Stimulated activated CD4-positive, alpha-beta T cell treated with anti-CD3 and anti-CD28 coated beads, Interleukin-12 subunit alpha, Interleukin-12 subunit beta, amount 100 ng/mL, for 24 hours (primary cell): ENCODE results near the gene ARG2.

Experiments used
- DNase-seq, 2 experiments: peaks; one replicate each; pipeline ENCODE4 v3.0.0-alpha.2; 2020; ENCODE audit warnings: low read depth in 2 of 2

ARG2 gene

DNA sequence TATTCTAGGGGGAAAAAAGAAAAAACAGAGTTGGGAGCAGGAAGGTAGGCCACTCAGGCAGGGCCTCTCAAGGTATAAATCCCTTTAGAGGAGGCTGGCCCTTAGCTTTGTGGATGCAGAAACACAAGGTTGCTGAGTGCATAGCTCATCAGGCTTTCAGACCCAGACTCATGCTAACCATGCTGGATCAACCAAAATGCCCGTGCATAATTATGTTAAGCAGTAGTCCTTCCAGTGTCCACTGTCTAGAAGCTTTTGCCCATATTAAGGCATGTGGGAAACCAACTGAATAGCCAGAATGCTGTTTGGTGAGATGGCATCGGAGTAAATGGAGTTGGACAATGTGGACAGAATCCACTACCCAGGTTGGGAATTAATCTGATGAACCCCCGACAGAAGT lies 18.9 kb downstream of the ARG2 start:
- DNase-seq, result no peak

DNA sequence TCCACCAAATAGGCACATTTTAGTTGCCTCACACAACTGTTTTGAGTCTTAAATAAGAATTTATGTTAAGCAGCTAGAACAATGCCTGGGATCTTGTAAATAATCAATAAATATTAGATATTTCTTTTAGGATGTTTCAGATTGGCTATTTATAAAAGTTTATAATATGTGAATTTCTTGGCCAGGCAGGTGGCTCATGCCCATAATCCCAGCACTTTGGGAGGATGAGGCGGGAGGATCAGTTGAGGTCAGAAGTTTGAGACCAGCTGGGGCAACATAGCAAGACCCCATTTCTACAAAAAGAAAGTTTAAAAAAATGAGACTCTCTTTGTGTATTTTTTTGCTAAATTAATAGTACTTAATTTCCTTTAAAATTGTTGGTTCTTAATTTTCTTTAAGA lies 21.8 kb downstream of the ARG2 start:
- no peak for DNase-seq

DNA sequence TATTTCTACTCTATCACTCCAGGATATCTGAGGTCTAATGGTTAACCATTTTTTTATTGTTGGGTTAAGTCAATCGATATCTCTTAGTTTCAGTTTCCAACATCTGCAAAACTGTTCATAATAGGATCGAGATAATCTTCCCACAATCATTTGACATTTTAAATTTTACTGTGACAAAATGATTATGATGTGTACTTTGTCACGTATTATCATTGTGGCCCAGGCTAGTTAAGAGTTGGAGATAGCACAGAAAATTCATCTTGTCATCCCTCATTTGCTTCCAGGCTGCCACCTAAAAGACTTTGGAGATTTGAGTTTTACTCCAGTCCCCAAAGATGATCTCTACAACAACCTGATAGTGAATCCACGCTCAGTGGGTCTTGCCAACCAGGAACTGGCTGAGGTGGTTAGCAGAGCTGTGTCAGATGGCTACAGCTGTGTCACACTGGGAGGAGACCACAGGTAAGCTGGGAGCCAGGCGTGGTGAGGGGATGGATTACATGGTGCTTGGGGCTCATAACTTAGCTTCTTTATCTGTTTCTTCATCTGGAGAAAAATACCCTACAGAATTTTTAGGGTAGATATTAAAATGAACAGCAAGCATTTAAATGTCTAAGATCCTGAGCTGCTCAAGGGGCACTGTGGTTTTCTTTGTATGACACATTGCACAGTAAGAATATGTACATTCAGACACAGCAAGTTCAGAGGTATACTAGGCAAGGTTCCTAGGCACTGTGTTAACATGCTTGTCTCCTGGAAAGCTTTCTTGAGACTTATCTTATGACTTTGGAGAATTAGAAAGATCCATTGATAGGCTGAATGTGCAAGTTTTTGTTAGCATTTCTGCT lies 22.4 kb downstream of the ARG2 start:
- no peak for DNase-seq

- DNase-seq, result no peak
Measured at GRCh38 chr14:67643713-67644112, 24.0 kb downstream of the ARG2 start.

DNA sequence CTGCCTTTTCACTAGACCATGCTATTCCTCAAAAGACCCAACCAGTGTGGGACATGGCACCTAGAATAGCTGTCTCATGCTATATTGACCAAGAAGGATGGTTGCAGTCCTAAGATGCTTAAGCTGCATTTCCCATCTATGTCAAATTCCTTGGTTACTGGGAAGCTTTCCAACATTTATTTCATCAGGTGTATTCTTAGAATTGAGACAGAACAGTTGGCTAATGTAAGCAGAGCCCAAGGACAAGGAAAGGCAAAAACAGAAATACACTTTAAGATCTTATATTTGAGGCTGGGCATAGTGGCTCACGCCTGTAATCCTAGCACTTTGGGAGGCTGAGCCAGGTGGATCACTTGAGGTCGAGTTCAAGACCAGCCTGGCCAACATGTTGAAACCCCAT lies 24.7 kb downstream of the ARG2 start:
- no peak for DNase-seq

DNA sequence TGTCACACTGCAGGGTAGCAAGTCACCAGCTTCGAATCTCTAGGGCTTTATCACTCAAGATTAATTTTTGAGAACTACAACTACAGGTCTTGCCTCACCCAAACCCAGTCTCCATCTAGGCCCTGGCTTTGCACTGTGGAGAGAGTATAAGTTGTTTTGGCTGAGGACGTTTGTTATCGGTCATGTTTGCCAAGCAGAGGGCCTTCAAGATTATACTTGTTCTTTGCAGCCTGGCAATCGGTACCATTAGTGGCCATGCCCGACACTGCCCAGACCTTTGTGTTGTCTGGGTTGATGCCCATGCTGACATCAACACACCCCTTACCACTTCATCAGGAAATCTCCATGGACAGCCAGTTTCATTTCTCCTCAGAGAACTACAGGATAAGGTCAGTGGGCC lies 25.7 kb downstream of the ARG2 start:
- DNase-seq, result no peak

DNA sequence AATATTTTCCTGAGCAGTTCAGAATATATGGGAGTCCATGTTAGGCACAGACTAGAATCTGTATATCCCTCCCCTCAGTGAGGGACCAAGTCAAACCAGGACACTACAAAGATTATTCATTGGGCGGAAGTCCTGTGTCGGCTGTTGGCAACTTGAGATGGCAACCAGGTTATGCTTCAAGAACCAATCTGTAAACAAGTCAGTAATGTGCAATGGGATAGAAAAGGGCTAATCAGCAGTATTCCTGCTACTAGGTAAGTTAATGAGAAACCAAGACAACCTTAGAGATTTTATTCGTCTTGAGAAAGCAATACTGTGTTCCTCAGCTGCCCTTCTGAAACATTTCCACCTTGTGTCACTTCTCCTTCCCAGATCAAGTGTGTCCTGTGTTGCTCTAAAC lies 26.4 kb downstream of the ARG2 start:
- no peak for DNase-seq

GRCh38 chr14:67650151-67650550 lies 30.4 kb downstream of the ARG2 start:
- no peak for DNase-seq

GRCh38 chr14:67650694-67651093 lies 31.0 kb downstream of the ARG2 start:
- DNase-seq, result no peak

- DNase-seq, result no peak
Measured at GRCh38 chr14:67652189-67652588, 32.5 kb downstream of the ARG2 start.

- DNase-seq, result no peak
Measured at GRCh38 chr14:67653651-67654280, 34.0 kb downstream of the ARG2 start.

GRCh38 chr14:67663633-67664032 lies 43.9 kb downstream of the ARG2 start:
- no peak for DNase-seq

- no peak for DNase-seq
Measured at GRCh38 chr14:67665868-67666267, 46.1 kb downstream of the ARG2 start.

DNA sequence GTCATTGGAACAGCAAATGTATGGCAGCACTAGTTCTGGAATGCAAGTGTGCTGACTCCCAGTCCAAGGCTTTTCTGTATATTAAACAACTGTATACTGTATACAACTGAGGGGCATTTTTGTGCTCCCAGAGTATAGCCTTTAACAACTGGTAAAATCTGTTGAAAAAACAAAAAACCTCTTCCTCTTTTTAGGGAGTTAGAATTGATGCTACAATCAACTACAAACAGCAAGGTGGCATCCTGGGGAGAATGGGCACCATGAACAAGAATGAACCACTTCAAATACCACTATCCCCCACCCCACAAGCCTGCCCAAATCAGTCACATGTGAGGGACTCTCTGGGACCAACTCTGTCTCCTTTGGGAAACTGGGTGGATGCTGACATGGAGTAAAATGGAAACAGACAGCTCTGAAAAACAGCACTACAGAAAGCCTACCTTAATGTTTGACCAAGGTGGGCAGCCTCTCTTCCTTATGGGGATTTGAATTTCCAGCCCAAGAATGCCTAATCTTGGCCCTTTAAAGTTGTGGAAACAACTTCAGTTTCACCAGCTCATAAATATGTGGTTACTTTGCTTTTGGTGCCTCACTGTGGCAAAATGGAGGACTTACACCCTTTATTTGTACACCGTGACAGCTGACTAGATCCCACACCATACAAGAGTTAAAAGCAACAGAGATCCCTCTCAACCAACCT lies 47.2 kb downstream of the ARG2 start:
- no peak for DNase-seq

DNA sequence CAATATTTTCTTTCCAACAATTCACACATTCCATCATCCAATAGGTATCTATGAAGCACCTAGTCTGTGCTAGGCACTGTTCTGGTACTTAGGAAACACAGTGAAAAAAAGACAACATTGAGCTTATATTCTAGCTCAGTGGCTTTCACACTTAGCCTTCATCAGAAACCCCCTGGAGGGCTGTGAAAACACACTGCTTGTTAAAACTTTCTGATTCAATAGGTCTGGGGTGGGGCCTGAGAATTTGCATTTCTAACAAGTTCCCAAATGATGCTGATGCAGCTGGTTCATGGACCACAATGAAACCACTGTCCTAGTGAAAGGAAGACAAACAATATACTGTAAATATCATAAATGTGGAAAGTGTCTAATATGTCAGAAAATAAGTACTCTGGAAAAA lies 48.8 kb downstream of the ARG2 start:
- DNase-seq, result no peak

- DNase-seq, result no peak
Measured at GRCh38 chr14:67673451-67673850, 53.7 kb downstream of the ARG2 start.

GRCh38 chr14:67674139-67674479 lies 54.4 kb downstream of the ARG2 start:
- peak in 1 of 2 experiments; percentile 53 for DNase-seq

GRCh38 chr14:67674480-67675218 lies 54.9 kb downstream of the ARG2 start, which contains the start of gene VTI1B:
TSS of gene VTI1B (minus strand) at chr14:67674632. CDS start at chr14:67674489, 143 bp downstream.
- peak; percentile 59 to 61 for DNase-seq

DNA sequence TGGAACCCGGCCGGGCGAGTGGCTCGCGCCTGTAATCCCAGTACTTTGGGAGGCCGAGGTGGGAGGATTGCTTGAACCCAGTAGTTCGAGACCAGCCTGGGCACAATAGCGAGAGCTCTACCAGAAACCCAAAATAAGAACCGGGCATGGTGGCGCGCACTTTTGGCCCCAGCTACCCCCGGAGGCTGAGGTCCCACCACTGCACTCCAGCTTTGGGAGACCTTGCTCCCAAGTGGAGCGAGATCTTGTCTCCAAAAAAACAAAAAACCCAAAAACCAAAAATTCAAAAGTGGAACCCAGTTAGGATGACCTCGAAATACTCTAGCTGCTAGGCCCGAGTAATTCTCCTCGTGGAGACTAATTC lies 55.5 kb downstream of the ARG2 start:
- no peak for DNase-seq

DNA sequence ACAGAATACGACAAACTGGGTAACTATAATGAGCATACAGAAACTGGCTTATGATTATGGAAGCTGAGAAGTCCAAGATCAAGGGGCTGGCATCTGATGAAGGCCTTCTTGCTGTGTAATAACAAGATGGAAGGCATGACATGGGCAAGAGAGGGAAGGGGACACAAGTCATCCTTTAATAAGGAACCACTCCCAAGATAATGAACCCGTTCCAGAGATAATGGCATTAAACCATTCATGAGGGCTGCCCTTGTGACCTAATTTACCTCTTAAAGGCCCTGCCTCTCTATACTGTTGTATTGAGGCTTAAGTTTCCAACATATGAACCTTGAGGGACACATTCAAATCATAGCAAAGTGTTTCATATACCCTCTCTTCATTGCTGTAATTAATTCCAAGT lies 59.3 kb downstream of the ARG2 start:
- DNase-seq, result no peak

- DNase-seq, result no peak
Measured at GRCh38 chr14:67680121-67680602, 60.4 kb downstream of the ARG2 start.

- no peak for DNase-seq
Measured at GRCh38 chr14:67680941-67681340, 61.2 kb downstream of the ARG2 start.
